ENCODE results near the gene EHHADH.
"Not testable (repeated sequence)": the region's sequence is repeated elsewhere in the genome, so short reads cannot be mapped to it uniquely, and the experiment has no call there.

Gene EHHADH

DNA sequence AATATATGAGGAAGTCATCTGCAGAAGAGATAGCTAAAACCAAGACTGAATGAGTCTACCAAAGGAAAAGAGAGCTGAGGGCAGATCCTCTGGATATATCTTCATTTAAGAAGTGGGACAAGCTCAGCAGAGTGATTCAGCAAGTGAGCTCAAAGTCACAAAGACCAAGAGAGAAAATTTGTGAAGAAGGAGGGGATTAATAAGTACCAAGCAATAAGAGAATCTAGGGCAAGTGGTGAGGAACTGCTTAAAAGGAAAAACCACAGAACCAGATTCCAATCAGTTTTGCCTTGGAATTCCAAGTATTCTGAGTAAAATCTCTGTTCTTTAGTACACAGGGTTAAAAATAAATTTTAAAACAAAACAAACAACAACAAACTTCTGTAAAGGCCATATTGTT is 3.6 kb downstream of the EHHADH start:
- no peaks in the 10 kb centered on the region for H3K36me3 ChIP-seq (replicated peaks)
- no peak overlapping the region for H3K4me3 ChIP-seq (ENCODE audit: low read depth, low read length)
- no peak overlapping the region for H3K27ac ChIP-seq
- DNase-seq: no peak
- in situ Hi-C loops (cut with HindIII; ENCODE audit: low pct_ligation_motif_present, low sequenced_read_pairs): no loop called here
- no peaks in the 10 kb centered on the region for H3K27me3 ChIP-seq (replicated peaks)
- TF ChIP-seq, protein P1, sequence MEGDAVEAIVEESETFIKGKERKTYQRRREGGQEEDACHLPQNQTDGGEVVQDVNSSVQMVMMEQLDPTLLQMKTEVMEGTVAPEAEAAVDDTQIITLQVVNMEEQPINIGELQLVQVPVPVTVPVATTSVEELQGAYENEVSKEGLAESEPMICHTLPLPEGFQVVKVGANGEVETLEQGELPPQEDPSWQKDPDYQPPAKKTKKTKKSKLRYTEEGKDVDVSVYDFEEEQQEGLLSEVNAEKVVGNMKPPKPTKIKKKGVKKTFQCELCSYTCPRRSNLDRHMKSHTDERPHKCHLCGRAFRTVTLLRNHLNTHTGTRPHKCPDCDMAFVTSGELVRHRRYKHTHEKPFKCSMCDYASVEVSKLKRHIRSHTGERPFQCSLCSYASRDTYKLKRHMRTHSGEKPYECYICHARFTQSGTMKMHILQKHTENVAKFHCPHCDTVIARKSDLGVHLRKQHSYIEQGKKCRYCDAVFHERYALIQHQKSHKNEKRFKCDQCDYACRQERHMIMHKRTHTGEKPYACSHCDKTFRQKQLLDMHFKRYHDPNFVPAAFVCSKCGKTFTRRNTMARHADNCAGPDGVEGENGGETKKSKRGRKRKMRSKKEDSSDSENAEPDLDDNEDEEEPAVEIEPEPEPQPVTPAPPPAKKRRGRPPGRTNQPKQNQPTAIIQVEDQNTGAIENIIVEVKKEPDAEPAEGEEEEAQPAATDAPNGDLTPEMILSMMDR (IDR thresholded peaks at IDR 0.05; ENCODE audit: low read depth, low read length, missing control alignments): no peak

DNA sequence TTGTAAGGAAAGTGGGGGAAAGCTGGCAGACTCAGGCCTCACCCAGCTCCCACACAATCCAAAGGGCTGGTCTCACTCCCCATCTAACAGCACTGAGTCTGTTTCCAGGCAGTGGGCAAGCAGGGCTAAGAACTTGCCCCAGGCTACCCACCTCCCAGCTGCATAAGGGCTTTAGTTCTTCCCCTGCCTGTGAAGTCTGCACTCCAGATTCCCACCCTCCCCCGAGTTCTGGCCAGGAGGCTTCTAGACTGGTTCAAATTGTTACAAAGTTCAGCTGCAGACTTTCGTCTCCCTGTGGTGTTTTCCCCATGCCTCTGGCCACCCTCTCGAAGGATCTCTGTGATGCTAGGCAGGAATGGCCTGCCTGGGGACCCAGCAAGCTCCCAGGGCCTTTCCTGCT is 11.2 kb downstream of the EHHADH start:
- in situ Hi-C loops (cut with HindIII; ENCODE audit: low pct_ligation_motif_present, low sequenced_read_pairs): no loop called here
- no peak overlapping the region for H3K4me3 ChIP-seq (ENCODE audit: low read depth, low read length)
- no peaks in the 10 kb centered on the region for H3K27me3 ChIP-seq (replicated peaks)
- H3K36me3 ChIP-seq (replicated peaks): no peaks in the 10 kb centered on the region
- TF ChIP-seq, protein P1 (IDR thresholded peaks at IDR 0.05; ENCODE audit: low read depth, low read length, missing control alignments): no peak
- no peak overlapping the region for H3K27ac ChIP-seq
- no peak for DNase-seq

DNA sequence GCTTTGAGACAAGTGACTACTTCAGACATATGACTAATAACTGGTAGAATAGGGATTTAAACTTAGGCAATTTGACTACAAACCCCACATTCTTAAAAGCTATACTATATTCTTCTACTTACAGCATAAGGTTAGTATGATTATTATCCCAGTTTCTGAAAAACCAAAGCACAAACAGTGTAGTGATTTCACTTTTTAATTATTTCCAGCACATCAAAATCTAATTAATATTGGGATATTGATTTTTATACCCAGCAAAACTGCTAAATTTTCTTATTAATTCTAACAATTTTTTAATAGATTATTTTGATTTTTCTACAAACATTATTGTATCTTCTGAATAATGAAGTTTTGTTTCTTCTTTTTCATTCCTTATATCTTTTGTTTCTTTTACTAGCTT is 16.9 kb downstream of the EHHADH start:
- H3K27ac ChIP-seq: no peak overlapping the region
- no peak overlapping the region for H3K4me3 ChIP-seq (ENCODE audit: low read depth, low read length)
- in situ Hi-C loops (cut with HindIII; ENCODE audit: low pct_ligation_motif_present, low sequenced_read_pairs): no loop called here
- no peaks in the 10 kb centered on the region for H3K27me3 ChIP-seq (replicated peaks)
- TF ChIP-seq, protein P1 (IDR thresholded peaks at IDR 0.05; ENCODE audit: low read depth, low read length, missing control alignments): no peak
- H3K36me3 ChIP-seq (replicated peaks): no peaks in the 10 kb centered on the region
- no peak for DNase-seq

DNA sequence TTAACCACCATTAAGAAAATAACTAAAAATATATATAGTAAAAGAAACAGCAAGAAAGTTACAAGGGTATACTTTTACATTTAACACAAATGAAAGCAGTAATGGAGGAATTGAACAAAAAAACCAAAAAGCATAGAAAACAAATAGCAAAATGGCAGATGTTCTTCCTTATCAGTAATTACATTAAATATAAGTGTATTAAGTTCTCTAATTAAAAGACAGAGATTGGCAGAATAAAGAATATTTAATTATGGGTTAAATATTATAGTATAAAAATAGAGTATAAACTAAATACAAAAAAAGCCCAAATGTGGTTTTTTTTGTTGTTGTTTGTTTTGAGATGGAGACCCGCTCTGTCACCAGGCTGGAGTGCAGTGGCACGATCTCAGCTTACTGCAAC is 20.5 kb downstream of the EHHADH start:
- in situ Hi-C loops (cut with HindIII; ENCODE audit: low pct_ligation_motif_present, low sequenced_read_pairs): no loop called here
- H3K36me3 ChIP-seq (replicated peaks): no peaks in the 10 kb centered on the region
- DNase-seq: no peak
- H3K4me3 ChIP-seq (ENCODE audit: low read depth, low read length): no peak overlapping the region
- TF ChIP-seq, protein P1 (IDR thresholded peaks at IDR 0.05; ENCODE audit: low read depth, low read length, missing control alignments): no peak
- H3K27me3 ChIP-seq (replicated peaks): no peaks in the 10 kb centered on the region
- H3K27ac ChIP-seq: no peak overlapping the region

DNA sequence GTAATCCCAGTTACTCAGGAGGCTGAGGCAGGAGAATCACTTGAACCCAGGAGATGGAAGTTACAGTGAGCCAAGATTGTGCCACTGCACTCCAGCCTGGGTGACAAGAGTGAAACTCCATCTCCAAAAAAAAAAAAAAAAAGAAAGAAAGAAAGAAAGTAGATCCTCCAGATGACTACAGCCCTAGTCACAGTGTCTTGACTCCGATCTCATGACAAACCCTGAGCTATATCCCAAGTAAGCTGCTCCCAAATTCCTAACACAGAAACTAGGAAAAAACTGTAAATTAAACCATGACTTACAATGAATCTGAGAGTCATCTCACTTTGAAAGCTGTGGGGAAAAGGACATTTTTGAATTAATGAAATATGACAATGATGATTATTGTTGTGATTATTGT is 27.3 kb downstream of the EHHADH start:
- H3K36me3 ChIP-seq (replicated peaks); H3K4me3 ChIP-seq (ENCODE audit: low read depth, low read length); H3K27me3 ChIP-seq (replicated peaks); H3K27ac ChIP-seq; in situ Hi-C loops (cut with HindIII; ENCODE audit: low pct_ligation_motif_present, low sequenced_read_pairs); DNase-seq: not testable (repeated sequence)

DNA sequence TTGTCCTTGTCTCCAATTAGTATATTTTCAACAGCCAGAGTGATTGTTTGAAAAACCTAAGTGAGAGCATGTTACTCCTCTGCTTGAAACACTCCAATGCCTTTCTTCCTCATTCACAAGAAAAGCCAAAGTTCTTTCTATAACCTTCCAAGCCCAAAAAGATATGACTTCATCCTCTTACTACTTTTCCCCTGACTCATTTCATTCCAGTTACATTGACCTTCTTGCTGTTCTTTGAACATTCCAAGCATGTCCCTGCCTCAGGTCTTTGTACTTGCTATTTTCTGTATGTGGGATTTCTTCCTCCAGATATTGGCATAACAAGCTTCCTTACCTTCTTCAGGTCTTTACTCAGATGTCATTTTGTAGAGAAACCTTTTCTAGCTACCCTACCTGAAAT is 28.3 kb downstream of the EHHADH start:
- TF ChIP-seq, protein P1 (IDR thresholded peaks at IDR 0.05; ENCODE audit: low read depth, low read length, missing control alignments): no peak
- in situ Hi-C loops (cut with HindIII; ENCODE audit: low pct_ligation_motif_present, low sequenced_read_pairs): no loop called here

More for the DNA sequence above, 28.3 kb downstream of the EHHADH start:
- H3K27ac ChIP-seq: peak overlapping the region; percentile 14
- H3K27me3 ChIP-seq (replicated peaks): no peaks in the 10 kb centered on the region
- peak; percentile 17 for DNase-seq
- no peaks in the 10 kb centered on the region for H3K36me3 ChIP-seq (replicated peaks)
- no peak overlapping the region for H3K4me3 ChIP-seq (ENCODE audit: low read depth, low read length)
